CD8-positive, alpha-beta memory T cell (primary cell): Measurements from ENCODE around the gene CCDC178. TPM values are rescaled to one million over a fixed set of nuclear protein-coding genes. Genes with fewer than 3 reads are reported as not detected.

Experiments
- CTCF ChIA-PET: fragments of 350-600 bp; sonication (Branson Sonifier 250); formaldehyde crosslinking; loops from one replicate; lab custom pipeline; 2021; ENCODE audit warnings: antibody characterized with exemption; lab: Charles Lee
- POLR2A ChIA-PET: fragments of 350-600 bp; sonication (Branson Sonifier 250); formaldehyde crosslinking; loops from one replicate; lab custom pipeline; 2021; ENCODE audit warnings: antibody characterized with exemption; lab: Charles Lee
- DNase-seq, 5 donors: peaks; one replicate each; pipeline versions ENCODE4 v3.0.0 to v3.0.0-alpha.2; 2020 to 2022; ENCODE audit warnings: mixed read lengths in 1 of 5
- H3K27ac ChIP-seq: one replicate; pipeline ENCODE4 v1.7.0; 2013; ENCODE audit warnings: low read depth, mild to moderate bottlenecking, low read length, moderate library complexity
- H3K27me3 ChIP-seq: 2 replicates; pipeline ENCODE4 v1.7.0; 2013; ENCODE audit warnings: low read length, mild to moderate bottlenecking; ENCODE audit not compliant: insufficient read depth, poor library complexity, severe bottlenecking
- H3K36me3 ChIP-seq: 2 replicates; pipeline ENCODE4 v1.7.0; 2013; ENCODE audit warnings: mild to moderate bottlenecking, low read length, moderate library complexity; ENCODE audit not compliant: insufficient read depth
- H3K4me1 ChIP-seq: 2 replicates; pipeline ENCODE4 v1.7.0; 2013; ENCODE audit warnings: mild to moderate bottlenecking, low read length, moderate library complexity; ENCODE audit not compliant: insufficient read depth
- H3K4me3 ChIP-seq: 2 replicates; pipeline ENCODE4 v1.7.0; 2013; ENCODE audit warnings: mild to moderate bottlenecking, low read length
- H3K9me3 ChIP-seq: 2 replicates; pipeline ENCODE4 v1.7.0; 2013; ENCODE audit warnings: mild to moderate bottlenecking, low read length
- H3K27ac Mint-ChIP-seq, 8 donors: one replicate each; pipeline ENCODE4 v1.8.0; 2020 to 2021; ENCODE audit warnings: mixed read lengths in 8 of 8, mild to moderate bottlenecking in 6 of 8, inconsistent platforms in 3 of 8, moderate library complexity in 3 of 8
- H3K27me3 Mint-ChIP-seq, 2 donors: one replicate each; pipeline ENCODE4 v1.8.0; 2020 to 2021; ENCODE audit warnings: mixed read lengths in 2 of 2, mild to moderate bottlenecking in 1 of 2, moderate library complexity in 1 of 2
- H3K36me3 Mint-ChIP-seq, 3 donors: one replicate each; pipeline ENCODE4 v1.8.0; 2020 to 2021; ENCODE audit warnings: mixed read lengths in 3 of 3, inconsistent platforms in 1 of 3, mild to moderate bottlenecking in 1 of 3
- H3K4me1 Mint-ChIP-seq, 3 donors: one replicate each; pipeline ENCODE4 v1.8.0; 2020 to 2021; ENCODE audit warnings: mixed read lengths in 3 of 3, inconsistent platforms in 1 of 3, mild to moderate bottlenecking in 1 of 3
- H3K4me3 Mint-ChIP-seq, 7 donors: one replicate each; pipeline ENCODE4 v1.8.0; 2020 to 2021; ENCODE audit warnings: mixed read lengths in 7 of 7, mild to moderate bottlenecking in 6 of 7, moderate library complexity in 4 of 7, inconsistent platforms in 2 of 7
- H3K9me3 Mint-ChIP-seq, 5 donors: one replicate each; pipeline ENCODE4 v1.8.0; 2020 to 2022; ENCODE audit warnings: mixed read lengths in 5 of 5, mild to moderate bottlenecking in 3 of 5, moderate library complexity in 2 of 5, inconsistent platforms in 1 of 5
- polyA plus RNA-seq: library from polyadenylated mRNA; unstranded; fragments of 300-500 nt; fragmentation: Illumina TruSeq; gene quantifications from one replicate; pipeline ENCODE4 v1.2.3, GENCODE V29; 2021
- total RNA-seq, 2 experiments: library from RNA; stranded (reverse); gene quantifications; one replicate each; pipeline ENCODE4 v1.2.3, GENCODE V29; 2021

Gene CCDC178
- total and polyA plus RNA-seq, 3 experiments from 2014 or later: not detected

GRCh38 chr18:32911660-32912284 lies 528.7 kb downstream of the CCDC178 start:
- H3K9me3 Mint-ChIP-seq: peaks cover under 1 to 8% (median 5%) of the 10 kb centered on the region in 5 donors
- no peaks in the 10 kb centered on the region for H3K36me3 Mint-ChIP-seq
- no peak for DNase-seq
- Histone ChIP-seq H3K27ac (no peak overlapping the region), H3K27me3 (no peaks in the 10 kb centered on the region), H3K36me3 (no peaks in the 10 kb centered on the region), H3K4me1 (no peaks in the 10 kb centered on the region), H3K4me3 (no peak overlapping the region), H3K9me3 (peaks cover 6% of the 10 kb centered on the region)
- H3K27ac Mint-ChIP-seq: no peak overlapping the region
- no peaks in the 10 kb centered on the region for H3K4me1 Mint-ChIP-seq
- H3K27me3 Mint-ChIP-seq: no peaks in the 10 kb centered on the region
- ChIA-PET POLR2A (no interaction called here), CTCF (no interaction called here)
- H3K4me3 Mint-ChIP-seq: no peak overlapping the region

GRCh38 chr18:32910694-32911296 lies 529.7 kb downstream of the CCDC178 start:
- peaks cover 6% of the 10 kb centered on the region for H3K9me3 ChIP-seq
- no peaks in the 10 kb centered on the region for H3K4me1 Mint-ChIP-seq
- DNase-seq: no peak
- ChIA-PET POLR2A (no interaction called here), CTCF (no interaction called here)
- H3K4me1 ChIP-seq: no peaks in the 10 kb centered on the region
- H3K9me3 Mint-ChIP-seq: peaks cover 4 to 11% (median 5%) of the 10 kb centered on the region in 5 donors
- no peaks in the 10 kb centered on the region for H3K36me3 ChIP-seq
- no peaks in the 10 kb centered on the region for H3K27me3 ChIP-seq
- H3K27ac Mint-ChIP-seq: no peak overlapping the region
- H3K27ac ChIP-seq: no peak overlapping the region
- H3K4me3 ChIP-seq: no peak overlapping the region
- no peak overlapping the region for H3K4me3 Mint-ChIP-seq
- no peaks in the 10 kb centered on the region for H3K36me3 Mint-ChIP-seq
- H3K27me3 Mint-ChIP-seq: no peaks in the 10 kb centered on the region

GRCh38 chr18:32909798-32910561 lies 530.5 kb downstream of the CCDC178 start:
- H3K4me3 Mint-ChIP-seq: no peak overlapping the region
- H3K27ac Mint-ChIP-seq: no peak overlapping the region
- Histone ChIP-seq H3K27ac (no peak overlapping the region), H3K27me3 (no peaks in the 10 kb centered on the region), H3K4me1 (no peaks in the 10 kb centered on the region), H3K9me3 (peaks cover 6% of the 10 kb centered on the region), H3K4me3 (no peak overlapping the region), H3K36me3 (no peaks in the 10 kb centered on the region)
- no peaks in the 10 kb centered on the region for H3K36me3 Mint-ChIP-seq
- H3K4me1 Mint-ChIP-seq: no peaks in the 10 kb centered on the region
- DNase-seq: no peak
- no peaks in the 10 kb centered on the region for H3K27me3 Mint-ChIP-seq
- POLR2A ChIA-PET: no interaction called here
- CTCF ChIA-PET: no interaction called here
- H3K9me3 Mint-ChIP-seq: peaks cover 4 to 13% (median 5%) of the 10 kb centered on the region in 5 donors

DNA sequence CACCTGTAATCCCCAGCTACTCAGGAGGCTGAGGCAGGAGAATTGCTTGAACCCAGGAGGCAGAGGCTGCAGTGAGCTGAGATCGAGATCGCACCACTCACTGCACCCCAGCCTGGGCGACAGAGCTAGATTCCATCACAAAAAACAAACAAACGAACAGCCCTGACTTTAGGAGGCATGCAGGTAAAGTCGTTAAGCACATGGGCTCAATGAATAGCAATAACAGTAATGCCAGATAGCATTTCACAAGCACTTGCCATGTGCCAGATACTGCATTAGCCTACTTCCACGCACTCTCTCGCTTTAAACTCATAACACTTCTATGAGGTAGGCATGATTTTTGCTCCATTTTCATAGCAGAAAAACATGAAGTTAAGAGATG lies 532.1 kb downstream of the CCDC178 start:
- Histone ChIP-seq H3K9me3 (peaks cover 6% of the 10 kb centered on the region), H3K4me3 (no peak overlapping the region), H3K4me1 (no peaks in the 10 kb centered on the region), H3K36me3 (no peaks in the 10 kb centered on the region), H3K27me3 (no peaks in the 10 kb centered on the region), H3K27ac (no peak overlapping the region)
- peaks cover 3 to 14% (median 5%) of the 10 kb centered on the region in 5 donors for H3K9me3 Mint-ChIP-seq
- no peak overlapping the region for H3K4me3 Mint-ChIP-seq
- no peaks in the 10 kb centered on the region for H3K4me1 Mint-ChIP-seq
- POLR2A ChIA-PET: no interaction called here
- H3K36me3 Mint-ChIP-seq: no peaks in the 10 kb centered on the region
- DNase-seq: no peak
- H3K27me3 Mint-ChIP-seq: no peaks in the 10 kb centered on the region
- CTCF ChIA-PET: interaction anchor here (0.8 kb wide), 1 partner anchor 13 kb away, joined by 3 read pairs; no protein-coding TSS in a partner anchor
- H3K27ac Mint-ChIP-seq: no peak overlapping the region

DNA sequence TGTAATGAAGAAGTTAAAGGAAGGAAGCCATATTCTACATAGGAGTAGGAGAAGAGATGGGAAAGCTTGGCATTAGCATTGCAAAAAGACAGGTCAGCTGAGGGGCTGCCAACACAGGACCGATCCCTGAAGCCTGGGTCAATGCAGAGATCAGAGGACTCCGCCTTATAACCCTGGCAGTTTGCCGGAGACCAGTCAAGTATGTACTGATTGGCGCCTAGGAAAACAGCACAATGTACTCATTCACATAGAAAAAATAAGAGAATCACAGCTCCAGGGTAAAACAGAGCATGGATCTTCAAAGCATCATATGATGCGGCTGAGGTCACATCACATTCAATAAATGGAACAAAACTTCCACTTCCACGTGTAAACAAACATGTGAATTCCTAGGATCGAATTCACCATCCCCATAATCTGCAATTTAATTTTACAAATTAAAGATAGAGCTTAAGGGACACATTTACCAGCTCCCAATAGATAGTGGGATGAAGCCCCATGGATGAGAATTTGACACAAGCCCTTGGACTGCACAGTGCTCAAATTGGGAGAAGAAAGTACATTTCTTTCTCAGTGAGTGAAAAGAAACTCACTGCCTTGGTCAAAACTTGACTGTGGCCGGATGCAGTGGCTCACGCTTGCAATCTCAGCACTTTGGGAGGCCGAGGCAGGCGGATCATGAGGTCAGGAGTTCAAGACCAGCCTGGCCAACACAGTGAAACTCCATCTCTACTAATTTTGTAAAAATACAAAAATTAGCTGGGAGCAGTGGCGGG lies 532.7 kb downstream of the CCDC178 start:
- Mint-ChIP-seq H3K9me3 (peaks cover 3 to 12% (median 4%) of the 10 kb centered on the region in 5 donors), H3K36me3 (no peaks in the 10 kb centered on the region), H3K27ac (no peak overlapping the region), H3K4me3 (no peak overlapping the region), H3K4me1 (no peaks in the 10 kb centered on the region), H3K27me3 (no peaks in the 10 kb centered on the region)
- DNase-seq: no peak
- H3K27me3 ChIP-seq: no peaks in the 10 kb centered on the region
- H3K9me3 ChIP-seq: peaks cover 6% of the 10 kb centered on the region
- CTCF ChIA-PET: interaction anchor here (0.8 kb wide), 1 partner anchor 13 kb away, joined by 3 read pairs; no protein-coding TSS in a partner anchor
- POLR2A ChIA-PET: no interaction called here
- H3K4me3 ChIP-seq: no peak overlapping the region
- H3K36me3 ChIP-seq: no peaks in the 10 kb centered on the region
- H3K4me1 ChIP-seq: no peaks in the 10 kb centered on the region
- H3K27ac ChIP-seq: no peak overlapping the region

DNA sequence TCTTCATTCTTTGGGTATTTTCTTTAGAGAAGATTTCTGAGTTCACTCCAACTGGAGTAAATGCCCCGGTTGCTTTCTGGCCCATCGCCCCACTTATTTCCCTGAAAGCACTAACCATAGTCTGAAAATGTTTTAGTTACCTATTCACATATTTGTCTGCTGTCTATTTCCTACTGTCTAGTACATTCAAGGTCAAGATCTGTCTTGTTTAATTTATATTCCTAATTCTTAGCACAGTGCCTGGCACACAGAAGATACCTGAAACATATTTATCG lies 533.3 kb downstream of the CCDC178 start:
- Histone ChIP-seq H3K27me3 (no peaks in the 10 kb centered on the region), H3K4me1 (no peaks in the 10 kb centered on the region), H3K36me3 (no peaks in the 10 kb centered on the region), H3K27ac (no peak overlapping the region), H3K4me3 (no peak overlapping the region), H3K9me3 (peaks cover 6% of the 10 kb centered on the region)
- CTCF ChIA-PET: no interaction called here
- H3K4me3 Mint-ChIP-seq: no peak overlapping the region
- no peak overlapping the region for H3K27ac Mint-ChIP-seq
- no peaks in the 10 kb centered on the region for H3K27me3 Mint-ChIP-seq
- H3K4me1 Mint-ChIP-seq: no peaks in the 10 kb centered on the region
- no peak for DNase-seq
- POLR2A ChIA-PET: no interaction called here
- H3K9me3 Mint-ChIP-seq: peaks cover 3 to 11% (median 4%) of the 10 kb centered on the region in 5 donors
- H3K36me3 Mint-ChIP-seq: no peaks in the 10 kb centered on the region

DNA sequence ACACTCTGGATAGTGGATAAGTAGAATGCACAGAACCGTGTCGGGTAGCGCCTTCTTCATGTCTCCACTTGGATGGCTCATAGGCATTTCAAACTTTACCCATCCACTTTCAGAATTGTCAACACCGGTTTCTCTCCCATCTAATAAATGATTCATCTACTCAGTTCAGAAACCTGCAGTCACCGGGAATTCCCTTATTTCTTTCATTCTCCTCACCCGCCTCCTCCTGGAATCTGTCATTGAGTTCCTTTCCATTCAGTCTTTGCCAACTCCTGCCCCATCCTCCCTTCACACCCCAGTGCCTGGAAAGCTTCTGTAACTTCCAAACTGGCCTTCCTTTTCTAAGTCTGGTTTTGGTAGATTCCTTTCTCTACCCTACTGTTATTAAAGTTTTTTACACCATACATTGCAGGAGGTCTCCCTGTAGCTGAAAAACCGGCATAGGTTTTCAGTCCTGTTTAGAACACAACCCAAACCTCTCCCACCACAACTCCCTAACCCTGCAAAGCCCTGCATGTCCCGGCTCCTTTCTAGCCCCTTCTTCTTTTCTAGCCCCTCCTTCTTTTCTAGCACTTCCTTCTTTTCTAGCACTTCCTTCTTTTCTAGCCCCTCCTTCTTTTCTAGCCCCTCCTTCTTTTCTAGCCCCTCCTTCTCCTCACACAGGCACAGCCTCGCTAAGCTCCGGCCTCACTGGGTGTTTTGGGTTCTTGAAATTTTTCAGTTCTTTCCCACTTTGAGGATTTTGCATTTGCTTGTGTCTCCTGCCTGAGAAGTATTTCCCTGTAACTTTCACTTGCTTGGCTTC lies 533.8 kb downstream of the CCDC178 start:
- Mint-ChIP-seq H3K4me1 (no peaks in the 10 kb centered on the region), H3K4me3 (no peak overlapping the region), H3K27ac (peak overlapping the region in 1 of 8 donors; percentile 48), H3K9me3 (peaks cover 3 to 11% (median 5%) of the 10 kb centered on the region in 5 donors), H3K36me3 (no peaks in the 10 kb centered on the region), H3K27me3 (no peaks in the 10 kb centered on the region)
- Histone ChIP-seq H3K27me3 (no peaks in the 10 kb centered on the region), H3K36me3 (no peaks in the 10 kb centered on the region), H3K27ac (no peak overlapping the region), H3K4me1 (no peaks in the 10 kb centered on the region), H3K9me3 (peaks cover 6% of the 10 kb centered on the region), H3K4me3 (no peak overlapping the region)
- POLR2A ChIA-PET: no interaction called here
- DNase-seq: no peak
- CTCF ChIA-PET: no interaction called here
